ENCODE data around the gene CCDC92. TPM values are rescaled to one million over a fixed set of nuclear protein-coding genes. Genes with fewer than 3 reads are reported as not detected.
"Not testable (repeated sequence)": the region's sequence is repeated elsewhere in the genome, so short reads cannot be mapped to it uniquely, and the experiment has no call there.

The CCDC92 gene
- total RNA-seq, 4 donors from 2014 or later, result 14.8 to 48.8 (median 21.1) TPM

DNA sequence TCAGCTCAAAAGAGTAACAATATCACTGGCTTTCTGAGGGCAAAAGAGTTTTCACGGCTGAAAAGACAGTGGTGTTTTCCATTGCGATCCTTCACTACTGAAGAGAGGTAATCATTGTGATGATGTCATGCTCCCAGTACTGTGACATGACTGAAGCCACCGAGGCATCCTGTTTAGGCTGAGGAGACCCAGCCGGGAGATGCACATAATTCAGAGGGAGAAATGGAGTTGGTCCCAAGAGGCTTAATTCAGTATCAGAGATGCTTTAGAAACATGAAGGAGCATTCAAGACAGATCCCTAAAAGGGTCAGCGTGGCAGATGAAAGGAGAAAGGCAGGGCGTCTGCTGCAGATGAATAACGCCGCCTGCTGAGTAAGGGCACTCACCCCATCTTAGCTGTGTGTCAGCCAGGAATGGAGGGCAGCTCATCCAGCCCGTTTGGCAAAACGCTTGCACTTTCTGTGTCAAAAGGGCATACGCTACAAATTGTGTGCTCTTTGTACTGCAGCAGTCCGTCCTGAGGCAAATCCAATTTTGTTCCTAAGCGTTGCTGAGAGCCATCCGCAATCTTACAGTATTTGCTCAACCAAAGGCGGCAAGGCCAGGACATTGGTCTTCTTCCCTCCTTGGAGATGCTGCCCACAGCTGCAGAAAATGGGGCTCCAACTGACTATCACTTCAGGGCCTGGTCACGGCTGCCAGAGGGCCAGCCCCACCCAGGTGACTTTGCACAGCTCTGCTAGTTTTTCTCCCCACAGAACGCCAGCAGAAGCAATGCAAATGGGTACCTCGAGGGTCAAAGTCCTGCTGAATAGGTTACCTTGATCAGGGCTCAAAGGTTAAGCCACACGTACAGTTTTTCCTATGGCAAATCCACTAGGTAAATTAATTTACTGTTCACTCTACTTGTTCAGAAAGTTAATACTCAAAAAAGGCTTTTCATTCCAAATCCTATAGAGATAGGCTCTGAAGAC, 23.5 kb downstream of the CCDC92 start:
- Histone ChIP-seq H3K27ac (no peak overlapping the region), H3K36me3 (no peaks in the 10 kb centered on the region), H3K9me3 (no peaks in the 10 kb centered on the region), H3K4me1 (peaks cover 0 to 5% (median 0%) of the 10 kb centered on the region in 4 donors), H3K27me3 (no peaks in the 10 kb centered on the region), H3K4me3 (no peak overlapping the region)
- WGBS, 2 donors (ENCODE audit: low coverage in 1 of 2), result 79 to 84% methylated on average over 7 to 19 of the region's 19 CpGs
- in situ Hi-C loops (cut with MboI; ENCODE audit: low pct_ligation_motif_present in 1 of 4, low pct_unique_long_range_greater_than_20kb in 1 of 4, low sequenced_read_pairs in 3 of 4) (no loop called here), intact Hi-C loops (cut with DNase I; ENCODE audit: low total_unique reads) (no loop called here)
- TF ChIP-seq EP300 (IDR thresholded peaks at IDR 0.05; ENCODE audit: low read depth) (no peak), POLR2AphosphoS5 (IDR thresholded peaks at IDR 0.05) (no peak), POLR2A (IDR thresholded peaks at IDR 0.05) (no peak)
- TF ChIP-seq, protein P1, sequence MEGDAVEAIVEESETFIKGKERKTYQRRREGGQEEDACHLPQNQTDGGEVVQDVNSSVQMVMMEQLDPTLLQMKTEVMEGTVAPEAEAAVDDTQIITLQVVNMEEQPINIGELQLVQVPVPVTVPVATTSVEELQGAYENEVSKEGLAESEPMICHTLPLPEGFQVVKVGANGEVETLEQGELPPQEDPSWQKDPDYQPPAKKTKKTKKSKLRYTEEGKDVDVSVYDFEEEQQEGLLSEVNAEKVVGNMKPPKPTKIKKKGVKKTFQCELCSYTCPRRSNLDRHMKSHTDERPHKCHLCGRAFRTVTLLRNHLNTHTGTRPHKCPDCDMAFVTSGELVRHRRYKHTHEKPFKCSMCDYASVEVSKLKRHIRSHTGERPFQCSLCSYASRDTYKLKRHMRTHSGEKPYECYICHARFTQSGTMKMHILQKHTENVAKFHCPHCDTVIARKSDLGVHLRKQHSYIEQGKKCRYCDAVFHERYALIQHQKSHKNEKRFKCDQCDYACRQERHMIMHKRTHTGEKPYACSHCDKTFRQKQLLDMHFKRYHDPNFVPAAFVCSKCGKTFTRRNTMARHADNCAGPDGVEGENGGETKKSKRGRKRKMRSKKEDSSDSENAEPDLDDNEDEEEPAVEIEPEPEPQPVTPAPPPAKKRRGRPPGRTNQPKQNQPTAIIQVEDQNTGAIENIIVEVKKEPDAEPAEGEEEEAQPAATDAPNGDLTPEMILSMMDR (IDR thresholded peaks at IDR 0.05), result no peak
- no peak for DNase-seq

DNA sequence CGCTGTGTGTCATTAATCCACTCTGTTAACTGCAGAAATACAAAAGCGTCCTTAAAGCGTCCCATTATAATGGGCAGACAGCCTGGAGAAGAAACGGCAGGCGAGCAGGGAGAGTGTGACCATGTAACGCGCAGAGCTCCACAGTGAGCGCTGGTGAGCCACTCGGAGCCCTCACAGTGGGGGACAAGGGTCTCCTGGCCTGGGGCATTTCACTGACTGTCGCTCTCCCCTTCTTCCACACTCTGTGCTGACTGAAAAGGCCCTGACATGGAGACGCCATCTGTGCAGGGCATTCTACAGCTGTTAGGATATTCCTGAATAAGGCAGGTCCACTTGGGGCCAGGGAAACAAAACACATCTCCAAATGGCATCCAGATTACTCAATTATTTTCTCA, 24.2 kb downstream of the CCDC92 start:
- TF ChIP-seq, protein P1 (IDR thresholded peaks at IDR 0.05), result no peak
- no peak for TF ChIP-seq EP300 (IDR thresholded peaks at IDR 0.05; ENCODE audit: low read depth)
- no peak for TF ChIP-seq POLR2A (IDR thresholded peaks at IDR 0.05)
- no peak for TF ChIP-seq POLR2AphosphoS5 (IDR thresholded peaks at IDR 0.05)
- in situ Hi-C loops (cut with MboI; ENCODE audit: low pct_ligation_motif_present in 1 of 4, low pct_unique_long_range_greater_than_20kb in 1 of 4, low sequenced_read_pairs in 3 of 4), result no loop called here
- Histone ChIP-seq H3K4me1 (peaks cover 0 to 5% (median 0%) of the 10 kb centered on the region in 4 donors), H3K9me3 (no peaks in the 10 kb centered on the region), H3K27ac (no peak overlapping the region), H3K27me3 (no peaks in the 10 kb centered on the region), H3K36me3 (no peaks in the 10 kb centered on the region), H3K4me3 (no peak overlapping the region)
- no peak for DNase-seq
- intact Hi-C loops (cut with DNase I; ENCODE audit: low total_unique reads), result no loop called here
- 94 to 100% methylated on average over 1 to 11 of the region's 11 CpGs for WGBS, 2 donors (ENCODE audit: low coverage in 1 of 2)

DNA sequence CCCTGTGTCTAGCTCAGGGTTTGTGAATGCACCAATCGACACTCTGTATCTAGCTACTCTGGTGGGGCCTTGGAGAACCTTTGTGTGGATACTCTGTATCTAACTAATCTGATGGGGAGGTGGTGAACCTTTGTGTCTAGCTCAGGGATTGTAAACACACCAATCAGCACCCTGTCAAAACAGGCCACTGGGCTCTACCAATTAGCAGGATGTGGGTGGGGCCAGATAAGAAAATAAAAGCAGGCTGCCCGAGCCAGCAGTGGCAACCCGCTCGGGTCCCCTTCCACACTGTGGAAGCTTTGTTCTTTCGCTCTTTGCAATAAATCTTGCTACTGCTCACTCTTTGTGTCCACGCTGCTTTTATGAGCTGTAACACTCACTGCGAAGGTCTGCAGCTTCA, 25.1 kb downstream of the CCDC92 start:
- H3K4me3 ChIP-seq; H3K27ac ChIP-seq; in situ Hi-C loops (cut with MboI; ENCODE audit: low pct_ligation_motif_present in 1 of 4, low pct_unique_long_range_greater_than_20kb in 1 of 4, low sequenced_read_pairs in 3 of 4); H3K9me3 ChIP-seq; H3K4me1 ChIP-seq; DNase-seq; H3K27me3 ChIP-seq; H3K36me3 ChIP-seq; intact Hi-C loops (cut with DNase I; ENCODE audit: low total_unique reads): not testable (repeated sequence)
- WGBS, 2 donors (ENCODE audit: low coverage in 1 of 2), result 82% methylated on average over 6 of the region's 7 CpGs; no CpG with 5 or more reads in 1 of the 2 donors

DNA sequence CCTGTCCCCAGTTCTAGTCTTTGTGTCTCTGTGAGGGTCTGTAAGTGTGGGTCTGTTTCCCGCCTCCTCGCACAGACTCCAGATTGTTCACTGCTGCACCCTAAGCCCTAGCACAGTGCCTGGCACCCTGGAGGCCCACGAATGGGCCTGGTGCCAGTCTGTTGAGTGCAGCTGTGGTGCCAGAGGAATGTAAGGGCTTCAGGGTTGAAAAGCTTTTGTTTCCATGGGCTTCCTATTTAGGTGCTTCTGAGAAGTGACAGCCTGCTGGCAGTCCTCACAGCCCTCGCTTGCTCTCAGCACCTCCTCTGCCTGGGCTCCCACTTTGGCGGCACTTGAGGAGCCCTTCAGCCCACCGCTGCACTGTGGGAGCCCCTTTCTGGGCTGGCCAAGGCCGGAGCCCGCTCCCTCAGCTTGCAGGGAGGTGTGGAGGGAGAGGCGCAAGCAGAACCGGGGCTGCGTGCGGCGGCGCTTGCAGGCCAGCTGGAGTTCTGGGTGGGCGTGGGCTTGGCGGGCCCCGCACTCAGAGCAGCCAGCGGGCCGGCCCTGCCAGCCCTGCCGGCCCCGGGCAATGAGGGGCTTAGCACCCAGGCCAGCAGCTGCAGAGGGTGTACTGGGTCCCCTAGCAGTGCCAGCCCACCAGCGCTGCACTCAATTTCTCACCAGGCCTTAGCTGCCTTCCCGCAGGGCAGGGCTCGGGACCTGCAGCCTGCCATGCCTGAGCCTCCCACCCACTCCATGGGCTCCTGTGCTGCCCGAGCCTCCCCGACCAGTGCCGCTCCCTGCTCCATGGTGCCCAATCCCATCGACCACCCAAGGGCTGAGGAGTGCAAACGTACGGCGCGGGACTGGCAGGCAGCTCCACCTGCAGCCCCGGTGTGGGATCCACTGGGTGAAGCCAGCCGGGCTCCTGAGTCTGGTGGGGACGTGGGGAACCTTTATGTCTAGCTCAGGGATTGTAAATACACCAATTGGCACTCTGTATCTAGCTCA, 25.8 kb downstream of the CCDC92 start:
- in situ Hi-C loops (cut with MboI; ENCODE audit: low pct_ligation_motif_present in 1 of 4, low pct_unique_long_range_greater_than_20kb in 1 of 4, low sequenced_read_pairs in 3 of 4); H3K27me3 ChIP-seq; H3K4me3 ChIP-seq; H3K27ac ChIP-seq; DNase-seq; H3K36me3 ChIP-seq; H3K4me1 ChIP-seq; H3K9me3 ChIP-seq; intact Hi-C loops (cut with DNase I; ENCODE audit: low total_unique reads): not testable (repeated sequence)
- 94% methylated on average over 33 of the region's 35 CpGs; no CpG with 5 or more reads in 1 of the 2 donors for WGBS, 2 donors (ENCODE audit: low coverage in 1 of 2)

DNA sequence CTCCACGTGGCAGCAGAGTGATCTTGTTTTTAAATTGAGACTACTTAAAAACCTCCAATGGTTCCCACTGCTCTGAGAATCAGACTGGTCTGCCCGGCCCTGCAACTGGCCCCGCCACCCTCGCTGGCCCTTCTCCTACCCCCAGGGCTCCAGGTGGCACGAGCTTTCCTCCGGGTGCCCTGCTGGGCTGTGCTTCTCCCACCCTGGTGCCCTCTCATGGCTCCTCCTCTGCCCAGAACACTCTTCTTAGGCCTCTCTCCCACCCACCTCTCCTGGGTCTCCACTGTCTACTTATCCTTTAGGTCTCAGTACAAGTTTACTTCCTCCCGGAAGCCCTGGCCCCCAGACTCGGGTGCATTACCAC, 26.5 kb downstream of the CCDC92 start:
- H3K36me3 ChIP-seq, result peaks cover 0 to 12% (median 0%) of the 10 kb centered on the region in 4 donors
- no peaks in the 10 kb centered on the region for H3K9me3 ChIP-seq
- DNase-seq, result no peak
- H3K4me3 ChIP-seq, result no peak overlapping the region
- TF ChIP-seq EP300 (IDR thresholded peaks at IDR 0.05; ENCODE audit: low read depth), result no peak
- no peak for TF ChIP-seq POLR2AphosphoS5 (IDR thresholded peaks at IDR 0.05)
- TF ChIP-seq POLR2A (IDR thresholded peaks at IDR 0.05), result no peak
- TF ChIP-seq, protein P1 (IDR thresholded peaks at IDR 0.05), result no peak
- intact Hi-C loops (cut with DNase I; ENCODE audit: low total_unique reads), result no loop called here
- no peak overlapping the region for H3K27ac ChIP-seq
- 85% methylated on average over 8 of the region's 8 CpGs; no CpG with 5 or more reads in 1 of the 2 donors for WGBS, 2 donors (ENCODE audit: low coverage in 1 of 2)
- H3K27me3 ChIP-seq, result no peaks in the 10 kb centered on the region
- in situ Hi-C loops (cut with MboI; ENCODE audit: low pct_ligation_motif_present in 1 of 4, low pct_unique_long_range_greater_than_20kb in 1 of 4, low sequenced_read_pairs in 3 of 4), result no loop called here
- no peaks in the 10 kb centered on the region for H3K4me1 ChIP-seq
